Measurements from ENCODE around the gene NKAIN1.

Gene NKAIN1

DNA sequence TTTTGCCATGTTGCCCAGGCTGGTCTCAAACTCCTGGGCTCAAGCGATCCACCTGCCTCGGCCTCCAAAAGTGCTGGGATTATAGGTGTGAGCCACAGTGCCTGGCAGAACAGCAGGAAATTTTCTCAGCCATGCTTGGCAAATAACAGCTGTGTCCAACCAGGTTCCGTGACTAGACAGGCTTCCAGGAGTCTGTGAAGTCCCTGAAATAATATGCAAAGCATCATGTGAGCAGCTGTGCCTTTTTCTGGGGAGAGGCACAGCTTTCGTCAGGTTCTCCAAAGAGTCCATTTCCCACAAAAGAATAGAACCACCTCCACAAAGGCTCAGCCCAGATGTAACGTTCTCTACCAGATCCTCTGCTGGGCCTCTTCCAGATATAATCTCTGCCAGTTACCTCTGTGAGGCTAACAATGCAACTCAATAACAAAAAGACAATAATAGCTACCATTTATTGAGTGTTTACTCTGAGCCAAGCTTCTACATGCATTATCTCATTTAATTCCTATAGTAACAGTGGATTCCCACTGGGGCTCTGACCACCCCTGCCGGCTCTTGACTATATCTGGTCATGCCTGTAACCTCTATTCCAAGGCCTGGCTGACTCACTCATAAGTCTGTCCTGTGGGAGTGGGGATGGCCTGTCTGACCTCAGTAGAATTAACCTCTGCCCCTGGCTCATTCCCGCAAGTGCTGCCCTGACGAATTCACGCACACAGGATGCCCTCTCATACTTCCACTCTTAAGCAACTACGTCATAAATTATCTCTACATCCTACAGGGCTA lies 4.0 kb upstream of the NKAIN1 start:
- Histone ChIP-seq H3K9me3 (ENCODE audit: low read length) (no peaks in the 10 kb centered on the region), H3K9ac (ENCODE audit: low read length) (no peak overlapping the region), H3K4me2 (ENCODE audit: low read length) (no peak overlapping the region), H3K27me3 (ENCODE audit: insufficient read depth, low read length) (peaks cover 12% of the 10 kb centered on the region), H3K79me2 (ENCODE audit: insufficient read depth, low read length) (no peaks in the 10 kb centered on the region), H3F3A (ENCODE audit: insufficient read depth, low read length) (no peaks in the 10 kb centered on the region), H3K4me1 (ENCODE audit: insufficient read depth, low read length, severe bottlenecking) (no peaks in the 10 kb centered on the region), H3K9me2 (ENCODE audit: low read depth, low read length) (no peaks in the 10 kb centered on the region), H2AFZ (ENCODE audit: low read length) (no peak overlapping the region), H3K27ac (ENCODE audit: low read depth, low read length, poor library complexity, severe bottlenecking) (no peak overlapping the region), H4K20me1 (ENCODE audit: insufficient read depth, low read length) (no peaks in the 10 kb centered on the region), H3K36me3 (ENCODE audit: insufficient read depth, low read length) (no peaks in the 10 kb centered on the region), H3K4me3 (ENCODE audit: low read depth, low read length, poor library complexity, severe bottlenecking) (no peak overlapping the region)
- TF ChIP-seq, protein P1, sequence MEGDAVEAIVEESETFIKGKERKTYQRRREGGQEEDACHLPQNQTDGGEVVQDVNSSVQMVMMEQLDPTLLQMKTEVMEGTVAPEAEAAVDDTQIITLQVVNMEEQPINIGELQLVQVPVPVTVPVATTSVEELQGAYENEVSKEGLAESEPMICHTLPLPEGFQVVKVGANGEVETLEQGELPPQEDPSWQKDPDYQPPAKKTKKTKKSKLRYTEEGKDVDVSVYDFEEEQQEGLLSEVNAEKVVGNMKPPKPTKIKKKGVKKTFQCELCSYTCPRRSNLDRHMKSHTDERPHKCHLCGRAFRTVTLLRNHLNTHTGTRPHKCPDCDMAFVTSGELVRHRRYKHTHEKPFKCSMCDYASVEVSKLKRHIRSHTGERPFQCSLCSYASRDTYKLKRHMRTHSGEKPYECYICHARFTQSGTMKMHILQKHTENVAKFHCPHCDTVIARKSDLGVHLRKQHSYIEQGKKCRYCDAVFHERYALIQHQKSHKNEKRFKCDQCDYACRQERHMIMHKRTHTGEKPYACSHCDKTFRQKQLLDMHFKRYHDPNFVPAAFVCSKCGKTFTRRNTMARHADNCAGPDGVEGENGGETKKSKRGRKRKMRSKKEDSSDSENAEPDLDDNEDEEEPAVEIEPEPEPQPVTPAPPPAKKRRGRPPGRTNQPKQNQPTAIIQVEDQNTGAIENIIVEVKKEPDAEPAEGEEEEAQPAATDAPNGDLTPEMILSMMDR (IDR thresholded peaks at IDR 0.05; ENCODE audit: low read length): no peak
- TF ChIP-seq EZH2 (IDR thresholded peaks at IDR 0.05; ENCODE audit: borderline replicate concordance, low read length): no peak

DNA sequence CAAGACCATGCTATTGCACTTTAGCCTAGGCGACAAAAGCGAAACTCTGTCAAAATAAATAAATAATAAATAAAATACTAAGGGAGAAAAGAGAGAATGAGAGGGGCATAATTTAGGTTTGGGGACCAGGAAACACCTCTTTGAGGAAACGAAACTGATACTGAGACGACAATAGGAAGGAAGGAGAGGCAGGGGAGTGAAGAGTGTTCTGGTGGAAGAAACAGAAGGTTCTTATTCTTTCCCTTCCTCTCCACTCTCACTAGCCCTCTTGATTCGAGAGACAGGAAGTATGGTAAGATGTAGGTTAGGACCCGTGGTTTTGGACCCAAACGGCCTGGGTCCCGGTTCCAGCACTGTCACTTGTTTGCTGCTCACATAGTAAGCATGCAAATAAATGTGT lies 1.6 kb upstream of the NKAIN1 start:
- no peaks in the 10 kb centered on the region for H4K20me1 ChIP-seq (ENCODE audit: insufficient read depth, low read length)
- no peaks in the 10 kb centered on the region for H3K9me2 ChIP-seq (ENCODE audit: low read depth, low read length)
- no peaks in the 10 kb centered on the region for H3F3A ChIP-seq (ENCODE audit: insufficient read depth, low read length)
- H3K4me2 ChIP-seq (ENCODE audit: low read length): peak overlapping the region; percentile 36; the same call in 1 of the 2 replicates
- H3K9me3 ChIP-seq (ENCODE audit: low read length): no peaks in the 10 kb centered on the region
- H2AFZ ChIP-seq (ENCODE audit: low read length): no peak overlapping the region
- no peak overlapping the region for H3K27ac ChIP-seq (ENCODE audit: low read depth, low read length, poor library complexity, severe bottlenecking)
- no peaks in the 10 kb centered on the region for H3K36me3 ChIP-seq (ENCODE audit: insufficient read depth, low read length)
- H3K4me3 ChIP-seq (ENCODE audit: low read depth, low read length, poor library complexity, severe bottlenecking): no peak overlapping the region
- H3K4me1 ChIP-seq (ENCODE audit: insufficient read depth, low read length, severe bottlenecking): no peaks in the 10 kb centered on the region
- H3K27me3 ChIP-seq (ENCODE audit: insufficient read depth, low read length): peaks cover 20% of the 10 kb centered on the region
- no peaks in the 10 kb centered on the region for H3K79me2 ChIP-seq (ENCODE audit: insufficient read depth, low read length)
- TF ChIP-seq EZH2 (IDR thresholded peaks at IDR 0.05; ENCODE audit: borderline replicate concordance, low read length): no peak
- TF ChIP-seq, protein P1 (IDR thresholded peaks at IDR 0.05; ENCODE audit: low read length): no peak
- H3K9ac ChIP-seq (ENCODE audit: low read length): no peak overlapping the region

GRCh38 chr1:31238986-31239613 lies 587 bp downstream of the NKAIN1 start:
- Histone ChIP-seq H3K27ac (ENCODE audit: low read depth, low read length, poor library complexity, severe bottlenecking) (no peak overlapping the region), H3K9me3 (ENCODE audit: low read length) (no peaks in the 10 kb centered on the region), H3K27me3 (ENCODE audit: insufficient read depth, low read length) (peaks cover 26% of the 10 kb centered on the region), H3K36me3 (ENCODE audit: insufficient read depth, low read length) (no peaks in the 10 kb centered on the region), H3F3A (ENCODE audit: insufficient read depth, low read length) (no peaks in the 10 kb centered on the region), H3K9ac (ENCODE audit: low read length) (no peak overlapping the region), H4K20me1 (ENCODE audit: insufficient read depth, low read length) (no peaks in the 10 kb centered on the region), H3K79me2 (ENCODE audit: insufficient read depth, low read length) (no peaks in the 10 kb centered on the region), H3K4me2 (ENCODE audit: low read length) (no peak overlapping the region), H3K9me2 (ENCODE audit: low read depth, low read length) (no peaks in the 10 kb centered on the region), H2AFZ (ENCODE audit: low read length) (no peak overlapping the region), H3K4me3 (ENCODE audit: low read depth, low read length, poor library complexity, severe bottlenecking) (no peak overlapping the region), H3K4me1 (ENCODE audit: insufficient read depth, low read length, severe bottlenecking) (no peaks in the 10 kb centered on the region)
- TF ChIP-seq EZH2 (IDR thresholded peaks at IDR 0.05; ENCODE audit: borderline replicate concordance, low read length): no peak
- TF ChIP-seq, protein P1 (IDR thresholded peaks at IDR 0.05; ENCODE audit: low read length): no peak
